OCI-LY1 (cell line): Measurements from ENCODE around the gene ANK3.

Experiments
- H2AFZ ChIP-seq: fragments of 200-600 bp; sonication (generic), shearing (Covaris generic); 2 replicates; pipeline ENCODE4 v1.6.0; 2014; ENCODE audit warnings: antibody characterized with exemption, mild to moderate bottlenecking, low read length
- H3F3A ChIP-seq: fragments of 200-600 bp; sonication (generic), shearing (Covaris generic); 2 replicates; pipeline ENCODE4 v1.6.0; 2014; ENCODE audit warnings: mild to moderate bottlenecking, antibody characterized with exemption, low read length, moderate library complexity; ENCODE audit not compliant: insufficient read depth
- H3K27ac ChIP-seq: fragments of 200-600 bp; sonication (generic); 2 replicates; pipeline ENCODE4 v1.5.1; 2014; ENCODE audit warnings: low read length, mixed run types, mild to moderate bottlenecking, low read depth; ENCODE audit not compliant: poor library complexity, severe bottlenecking
- H3K27me3 ChIP-seq: fragments of 200-600 bp; sonication (generic); 2 replicates; pipeline ENCODE4 v1.6.0; 2014; ENCODE audit warnings: antibody characterized with exemption, mild to moderate bottlenecking, low read length, moderate library complexity; ENCODE audit not compliant: insufficient read depth
- H3K36me3 ChIP-seq: fragments of 200-600 bp; sonication (generic); 2 replicates; pipeline ENCODE4 v1.6.1; 2014; ENCODE audit warnings: mild to moderate bottlenecking, antibody characterized with exemption, low read length, moderate library complexity, mixed read lengths; ENCODE audit not compliant: insufficient read depth
- H3K4me1 ChIP-seq: fragments of 200-600 bp; sonication (generic); 2 replicates; pipeline ENCODE4 v1.5.1; 2014; ENCODE audit warnings: mild to moderate bottlenecking, low read length, moderate library complexity; ENCODE audit not compliant: insufficient read depth, severe bottlenecking
- H3K4me2 ChIP-seq: fragments of 200-600 bp; sonication (generic), shearing (Covaris generic); 2 replicates; pipeline ENCODE4 v1.6.1; 2014; ENCODE audit warnings: low read length
- H3K4me3 ChIP-seq: fragments of 200-600 bp; sonication (generic); 2 replicates; pipeline ENCODE4 v1.5.1; 2014; ENCODE audit warnings: low read length, low read depth, mild to moderate bottlenecking, mixed read lengths; ENCODE audit not compliant: poor library complexity, severe bottlenecking
- H3K79me2 ChIP-seq: fragments of 200-600 bp; shearing (Covaris generic); 2 replicates; pipeline ENCODE4 v1.6.1; 2016; ENCODE audit warnings: mixed run types, low read length, mixed read lengths; ENCODE audit not compliant: insufficient read depth
- H3K9ac ChIP-seq: fragments of 200-600 bp; sonication (generic), shearing (Covaris generic); 2 replicates; pipeline ENCODE4 v1.6.1; 2014; ENCODE audit warnings: mild to moderate bottlenecking, low read length, mixed read lengths
- H3K9me2 ChIP-seq: fragments of 200-600 bp; sonication (generic), shearing (Covaris generic); 2 replicates; pipeline ENCODE4 v1.6.1; 2014; ENCODE audit warnings: low read depth, mild to moderate bottlenecking, low read length, mixed read lengths
- H3K9me3 ChIP-seq: fragments of 200-600 bp; shearing (Covaris generic); 2 replicates; pipeline ENCODE4 v1.6.1; 2014; ENCODE audit warnings: low read length, mixed read lengths
- H4K20me1 ChIP-seq: fragments of 200-600 bp; sonication (generic), shearing (Covaris generic); 2 replicates; pipeline ENCODE4 v1.6.0; 2016; ENCODE audit warnings: mild to moderate bottlenecking, low read length; ENCODE audit not compliant: insufficient read depth
- CTCF ChIP-seq: fragments of 200-600 bp; sonication (generic), shearing (Covaris generic); IDR thresholded peaks from 2 replicates; pipeline ENCODE4 v1.5.1; 2017; ENCODE audit warnings: mild to moderate bottlenecking, antibody characterized with exemption, low read length, moderate library complexity, mixed read lengths
- EZH2 ChIP-seq: fragments of 200-600 bp; sonication (generic), shearing (Covaris generic); IDR thresholded peaks from 2 replicates; pipeline ENCODE4 v1.8.0; 2017; ENCODE audit warnings: borderline replicate concordance, mixed run types, mild to moderate bottlenecking, antibody characterized with exemption, low read length, moderate library complexity, mixed read lengths

ANK3 gene

GRCh38 chr10:60029475-60029874, 360.2 kb downstream of the ANK3 start:
- H4K20me1 ChIP-seq = no peaks in the 10 kb centered on the region
- H3K9me2 ChIP-seq = no peaks in the 10 kb centered on the region
- H2AFZ ChIP-seq = no peak overlapping the region
- no peaks in the 10 kb centered on the region for H3K79me2 ChIP-seq
- no peak overlapping the region for H3K4me2 ChIP-seq
- no peaks in the 10 kb centered on the region for H3K27me3 ChIP-seq
- H3K9me3 ChIP-seq = no peaks in the 10 kb centered on the region
- H3K4me3 ChIP-seq = no peak overlapping the region
- TF ChIP-seq EZH2 = no peak
- H3K27ac ChIP-seq = no peak overlapping the region
- H3K36me3 ChIP-seq = no peaks in the 10 kb centered on the region
- H3F3A ChIP-seq = no peaks in the 10 kb centered on the region
- H3K9ac ChIP-seq = no peak overlapping the region
- peaks cover 26% of the 10 kb centered on the region for H3K4me1 ChIP-seq

GRCh38 chr10:60028081-60028480, 361.6 kb downstream of the ANK3 start:
- TF ChIP-seq EZH2 (no peak), CTCF (no peak)
- Histone ChIP-seq H3K9me3 (no peaks in the 10 kb centered on the region), H3K79me2 (no peaks in the 10 kb centered on the region), H3K4me1 (peaks cover 26% of the 10 kb centered on the region), H3K9ac (no peak overlapping the region), H3K4me3 (no peak overlapping the region), H3K27ac (no peak overlapping the region), H4K20me1 (no peaks in the 10 kb centered on the region), H3K27me3 (no peaks in the 10 kb centered on the region), H3F3A (no peaks in the 10 kb centered on the region), H2AFZ (no peak overlapping the region), H3K36me3 (no peaks in the 10 kb centered on the region), H3K9me2 (no peaks in the 10 kb centered on the region), H3K4me2 (no peak overlapping the region)

- no peaks in the 10 kb centered on the region for H3F3A ChIP-seq
- H3K4me3 ChIP-seq = no peak overlapping the region
- H3K27ac ChIP-seq = no peak overlapping the region
- H2AFZ ChIP-seq = no peak overlapping the region
- H3K9me2 ChIP-seq = no peaks in the 10 kb centered on the region
- H3K4me2 ChIP-seq = no peak overlapping the region
- peaks cover under 1% of the 10 kb centered on the region for H3K4me1 ChIP-seq
- H3K27me3 ChIP-seq = no peaks in the 10 kb centered on the region
- H3K9me3 ChIP-seq = no peaks in the 10 kb centered on the region
- no peak for TF ChIP-seq CTCF
- TF ChIP-seq EZH2 = no peak
- no peaks in the 10 kb centered on the region for H3K79me2 ChIP-seq
- H3K36me3 ChIP-seq = no peaks in the 10 kb centered on the region
- H4K20me1 ChIP-seq = no peaks in the 10 kb centered on the region
- no peak overlapping the region for H3K9ac ChIP-seq
These were observed 364.4 kb downstream of the ANK3 start for GRCh38 chr10:60025279-60025678.

- Histone ChIP-seq H3F3A (no peaks in the 10 kb centered on the region), H3K36me3 (no peaks in the 10 kb centered on the region), H3K4me1 (no peaks in the 10 kb centered on the region), H3K27ac (no peak overlapping the region), H3K4me3 (no peak overlapping the region), H3K9me3 (no peaks in the 10 kb centered on the region), H3K9me2 (no peaks in the 10 kb centered on the region), H3K27me3 (no peaks in the 10 kb centered on the region), H4K20me1 (no peaks in the 10 kb centered on the region), H2AFZ (no peak overlapping the region), H3K9ac (no peak overlapping the region), H3K79me2 (no peaks in the 10 kb centered on the region), H3K4me2 (no peak overlapping the region)
- TF ChIP-seq EZH2 = no peak
- no peak for TF ChIP-seq CTCF
These were observed 365.2 kb downstream of the ANK3 start for GRCh38 chr10:60024506-60024905.
